Stimulated activated naive CD4-positive, alpha-beta T cell (primary cell): ENCODE measurements around the gene GPR162.

ENCODE experiments used
- DNase-seq, 6 experiments: peaks; one replicate each; lab custom pipeline; 2025; lab: John Stamatoyannopoulos, UW

The GPR162 gene

DNA sequence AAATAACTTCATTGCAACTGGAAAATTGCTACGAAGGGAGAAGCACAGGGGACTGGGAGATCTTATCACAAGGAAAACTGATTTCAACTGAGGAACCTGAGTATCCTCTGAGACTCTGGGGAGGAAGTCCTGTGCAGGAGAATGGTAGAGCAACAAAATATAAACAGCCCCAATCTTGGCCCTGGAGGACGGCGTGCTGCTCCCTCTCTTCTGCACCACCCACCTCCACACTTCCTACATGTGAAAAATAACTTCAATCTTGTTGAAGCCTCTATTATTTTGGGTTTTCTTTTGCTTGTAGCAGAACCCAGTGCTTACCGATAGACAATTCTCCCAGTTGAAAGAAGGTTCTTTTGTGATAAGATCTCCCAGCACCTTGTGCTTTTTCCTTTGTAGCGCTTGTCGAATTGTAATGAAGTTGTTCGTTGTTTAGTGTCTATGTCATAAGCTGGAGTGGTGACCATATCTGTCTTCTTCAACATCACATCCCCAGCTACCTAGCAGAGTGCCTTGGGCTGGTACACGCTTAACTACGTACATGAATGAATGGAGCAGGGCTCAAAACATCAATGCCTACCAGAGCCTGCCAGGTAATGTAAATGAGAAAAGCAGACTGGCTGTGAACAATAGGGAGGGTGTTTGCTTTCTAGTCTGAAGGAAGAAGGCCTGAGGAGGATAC lies 35.1 kb upstream of the GPR162 start:
- DNase-seq, result peak; percentile 30 to 82 (median 68)

DNA sequence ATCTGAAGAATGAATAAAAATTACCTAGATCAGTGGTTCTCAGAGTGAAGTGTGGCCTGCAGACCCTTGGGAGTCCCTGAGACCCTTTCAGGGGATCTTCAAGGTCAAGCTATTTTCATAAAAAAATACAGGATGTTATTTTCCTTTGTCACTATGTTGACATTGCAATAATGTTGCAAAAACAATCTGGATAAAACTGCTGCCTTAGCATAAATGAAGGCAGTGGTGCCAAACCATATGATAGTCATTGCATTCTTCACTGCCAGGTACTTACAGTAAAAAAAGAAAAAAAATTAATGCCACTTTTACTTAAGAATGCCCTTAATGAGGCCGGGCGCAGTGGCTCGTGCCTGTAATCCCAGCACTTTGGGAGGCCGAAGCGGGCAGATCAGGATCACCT lies 34.3 kb upstream of the GPR162 start:
- no peak for DNase-seq

DNA sequence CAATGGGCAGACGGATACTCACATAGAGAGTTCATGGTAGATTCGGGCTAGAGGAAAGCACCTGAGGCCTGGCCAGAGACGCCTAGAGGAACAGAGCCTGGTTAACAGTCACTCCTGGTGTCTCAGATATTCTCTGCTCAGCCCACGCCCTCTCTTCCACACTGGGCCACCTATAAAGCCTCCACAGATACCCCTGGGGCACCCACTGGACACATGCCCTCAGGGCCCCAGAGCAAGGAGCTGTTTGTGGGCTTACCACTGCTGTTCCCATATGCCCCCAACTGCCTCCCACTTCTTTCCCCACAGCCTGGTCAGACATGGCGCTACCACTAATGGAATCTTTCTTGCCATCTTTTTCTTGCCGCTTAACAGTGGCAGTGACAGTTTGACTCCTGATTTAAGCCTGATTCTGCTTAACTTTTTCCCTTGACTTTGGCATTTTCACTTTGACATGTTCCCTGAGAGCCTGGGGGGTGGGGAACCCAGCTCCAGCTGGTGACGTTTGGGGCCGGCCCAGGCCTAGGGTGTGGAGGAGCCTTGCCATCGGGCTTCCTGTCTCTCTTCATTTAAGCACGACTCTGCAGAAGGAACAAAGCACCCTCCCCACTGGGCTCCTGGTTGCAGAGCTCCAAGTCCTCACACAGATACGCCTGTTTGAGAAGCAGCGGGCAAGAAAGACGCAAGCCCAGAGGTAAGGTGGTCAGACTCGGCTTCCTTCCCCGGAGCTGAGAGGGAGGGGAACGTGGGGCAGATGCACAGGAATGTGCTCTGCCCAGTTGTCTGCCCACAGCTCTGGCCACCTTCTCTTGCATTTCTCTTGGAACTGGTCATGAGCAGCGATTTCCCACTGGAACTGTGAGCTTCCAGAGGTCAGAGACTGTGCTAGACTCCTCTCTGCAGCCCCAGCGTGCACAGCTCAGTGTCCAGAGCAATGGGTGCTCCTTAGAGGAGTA lies 32.4 kb upstream of the GPR162 start, which contains the start of gene CD4:
CD4 (plus strand) TSS at position 557 of the 953 bp plus-strand sequence. CDS start 10,611 bp downstream, outside the sequence.
- peak; percentile 44 to 77 (median 72) for DNase-seq

DNA sequence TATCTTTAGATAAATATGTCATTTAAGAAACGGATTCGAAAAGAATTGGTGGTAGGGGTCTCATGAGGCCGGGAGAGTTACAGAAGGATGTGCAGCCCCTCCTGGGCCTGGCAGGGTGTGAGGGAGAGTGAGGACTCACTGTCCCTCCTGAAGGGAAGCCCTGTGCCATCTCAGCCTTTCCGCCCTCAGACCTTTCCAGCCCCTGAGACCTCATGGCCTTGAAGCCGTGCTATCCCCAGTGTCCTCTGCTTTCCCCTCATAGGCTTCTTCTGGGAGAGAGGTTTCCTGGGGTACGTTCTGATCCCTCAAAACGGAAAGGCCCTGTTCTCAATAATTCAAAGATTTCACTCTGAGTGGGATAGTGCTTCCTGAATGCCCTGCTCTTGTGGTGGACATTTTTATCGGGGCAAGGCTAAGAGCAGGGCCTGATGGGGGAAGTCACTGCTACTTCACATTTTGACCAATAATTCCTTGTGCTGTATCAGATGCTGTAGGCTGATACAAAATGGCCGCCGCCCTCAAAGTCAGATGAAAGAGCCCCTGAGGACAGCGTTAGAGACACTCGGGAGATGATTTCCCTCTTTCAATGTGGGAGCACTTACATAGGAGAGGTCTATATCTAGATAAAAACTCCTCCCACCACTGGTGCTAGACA lies 31.0 kb upstream of the GPR162 start:
- DNase-seq, result peak in 5 of 6 experiments; percentile 21 to 51 (median 46)

DNA sequence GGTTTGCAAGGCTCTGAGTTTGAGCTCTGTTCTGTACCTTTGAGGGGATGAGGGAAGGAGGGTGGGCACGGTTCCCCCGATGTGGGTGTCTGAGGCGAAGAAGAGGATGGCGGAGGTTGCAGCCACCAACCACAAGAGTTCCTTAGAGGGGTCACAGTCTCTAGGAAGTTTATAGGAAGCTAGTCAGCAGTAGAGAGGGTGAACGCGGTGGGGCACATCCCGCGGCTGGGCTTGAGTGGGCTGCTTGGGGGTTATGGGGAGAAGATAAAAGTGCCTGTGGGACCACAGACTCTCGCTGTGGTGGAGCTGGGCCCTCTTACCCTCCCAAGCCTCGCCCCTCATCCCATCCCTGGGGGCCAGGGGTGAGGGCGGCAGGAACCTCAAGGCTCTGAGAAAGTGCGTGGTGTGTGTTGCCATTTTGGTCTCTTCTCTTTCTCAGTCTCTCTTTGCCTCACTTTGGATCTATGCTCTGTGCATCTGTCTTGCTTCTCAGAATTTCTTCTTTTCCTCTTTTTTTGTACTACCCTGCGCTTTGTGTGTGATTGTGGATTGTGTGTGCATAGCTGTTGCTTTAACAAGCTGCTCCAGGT lies 29.6 kb upstream of the GPR162 start:
- peak in 1 of 6 experiments; percentile 37 for DNase-seq

DNA sequence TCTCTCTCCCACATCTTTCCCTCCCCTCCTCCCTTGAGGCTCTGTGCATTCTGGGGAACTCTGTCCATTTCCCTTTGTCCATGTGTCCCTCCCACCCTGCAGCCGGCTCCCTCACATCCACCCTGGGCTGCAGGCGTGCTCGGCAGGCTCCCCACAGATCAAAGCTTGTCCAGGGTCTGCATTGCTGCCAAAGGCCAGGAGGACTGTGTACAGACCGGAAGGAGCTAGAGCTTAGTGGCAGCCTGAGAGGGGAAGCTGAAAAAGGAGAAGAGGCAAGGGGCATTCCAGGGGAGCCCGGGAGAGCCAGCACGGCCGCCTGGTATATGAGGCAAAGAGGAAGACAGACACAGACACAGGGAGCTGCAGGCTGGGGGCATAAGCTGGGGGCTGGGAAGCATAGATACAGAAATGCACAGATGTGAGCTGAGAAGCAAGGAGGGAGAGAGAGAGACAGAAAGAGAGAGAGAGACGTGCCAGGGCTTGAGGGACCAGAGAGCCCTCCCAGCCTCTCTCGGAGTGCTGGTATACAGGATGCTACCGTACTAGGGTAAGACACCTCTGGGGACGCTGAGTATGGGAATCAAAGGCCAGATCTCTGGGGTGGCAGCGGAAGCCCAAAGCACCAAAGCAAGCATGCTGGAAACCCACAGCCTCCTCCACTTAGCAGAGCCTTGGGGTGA lies 29.0 kb upstream of the GPR162 start:
- peak; percentile 35 to 78 (median 57) for DNase-seq

DNA sequence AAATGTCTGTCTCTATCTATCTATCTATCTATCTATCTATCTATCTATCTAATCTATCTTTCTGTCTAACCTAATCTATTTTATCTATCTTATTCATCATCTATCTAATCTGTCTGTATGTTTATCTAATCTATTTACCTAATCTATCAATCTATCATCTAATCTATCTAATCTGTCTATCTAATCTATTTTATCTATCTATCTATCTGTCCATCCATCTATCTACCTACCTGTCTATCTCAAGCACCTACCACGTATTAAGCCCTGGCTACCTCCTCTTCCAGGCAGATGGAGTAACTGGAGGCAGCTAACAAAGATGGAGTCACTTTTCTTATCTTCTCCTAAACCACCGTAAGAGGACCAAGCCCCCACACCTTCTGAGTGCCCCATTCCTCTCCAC lies 26.5 kb upstream of the GPR162 start:
- DNase-seq, result no peak

DNA sequence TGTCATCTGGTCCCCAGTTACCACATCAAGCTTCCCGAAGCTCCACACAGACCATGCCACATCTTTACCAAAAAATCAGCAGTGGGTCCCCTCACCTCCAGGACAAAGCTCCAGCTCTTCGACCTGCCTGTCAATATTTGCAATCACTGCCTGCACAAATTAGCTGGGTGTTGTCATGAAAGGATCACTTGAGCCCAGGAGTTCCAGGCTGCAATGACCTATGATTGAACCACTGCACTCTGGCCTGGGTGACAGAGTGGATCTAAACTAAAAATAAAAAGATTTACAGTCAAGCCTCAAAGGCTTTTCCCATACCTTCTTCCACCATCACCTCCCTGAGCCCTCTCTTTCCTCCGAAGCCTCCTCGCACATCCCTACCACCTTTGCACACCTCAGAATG lies 25.0 kb upstream of the GPR162 start:
- no peak for DNase-seq

DNA sequence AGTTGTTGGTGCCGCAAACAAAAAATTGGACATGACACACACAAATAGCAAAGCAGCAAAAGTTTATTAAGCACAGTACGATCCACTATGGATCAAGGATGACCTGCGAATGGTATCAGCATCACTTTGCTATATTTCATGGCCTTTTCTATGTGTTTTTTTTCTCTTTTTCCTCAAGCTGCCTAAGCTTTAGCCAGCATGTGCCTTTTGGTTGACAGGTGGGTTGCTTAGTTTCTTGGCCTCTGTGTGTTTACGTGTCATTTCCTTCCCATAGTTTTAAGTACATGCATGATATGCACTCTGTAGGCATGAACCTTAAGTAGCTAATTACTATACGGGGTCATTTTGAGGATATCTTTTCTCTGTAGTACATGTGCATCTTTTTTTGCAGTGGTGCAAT lies 22.5 kb upstream of the GPR162 start:
- no peak for DNase-seq

DNA sequence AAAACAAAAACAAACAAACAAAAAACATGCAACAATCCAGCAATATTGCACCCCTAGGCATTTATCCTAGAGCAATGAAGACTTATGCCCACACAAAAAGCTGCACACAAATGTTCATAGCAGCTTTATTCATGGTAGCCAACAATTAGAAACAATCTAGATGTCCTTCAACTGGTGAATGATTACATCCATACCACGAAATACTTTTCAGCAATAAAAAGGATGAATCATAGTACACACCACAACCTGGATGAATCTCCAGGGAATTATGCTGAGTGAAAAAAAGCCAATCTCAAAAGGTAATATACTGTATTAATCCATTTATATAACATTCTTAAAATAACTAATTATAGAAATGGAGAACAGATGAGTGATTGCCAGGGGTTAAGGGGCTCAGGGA lies 14.5 kb upstream of the GPR162 start:
- no peak for DNase-seq

DNA sequence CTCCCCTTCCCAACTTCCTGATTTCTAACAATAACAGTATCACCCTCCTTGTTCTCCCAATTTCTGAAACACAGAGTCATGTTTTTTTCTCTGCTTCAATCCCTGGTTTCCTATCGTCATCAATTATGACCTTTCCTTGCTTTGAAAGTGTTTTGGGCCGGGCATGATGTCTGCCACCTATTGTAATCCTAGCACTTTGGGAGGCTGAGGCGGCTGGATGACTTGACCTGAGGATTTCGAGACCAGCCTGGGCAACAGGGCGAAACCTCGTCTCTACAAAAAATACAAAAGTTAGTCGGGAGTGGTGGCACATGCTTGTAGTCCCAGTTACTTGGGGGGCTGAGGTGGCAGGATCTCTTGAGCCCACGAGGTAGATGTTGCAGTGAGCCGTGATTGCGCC lies 12.6 kb upstream of the GPR162 start:
- no peak for DNase-seq

DNA sequence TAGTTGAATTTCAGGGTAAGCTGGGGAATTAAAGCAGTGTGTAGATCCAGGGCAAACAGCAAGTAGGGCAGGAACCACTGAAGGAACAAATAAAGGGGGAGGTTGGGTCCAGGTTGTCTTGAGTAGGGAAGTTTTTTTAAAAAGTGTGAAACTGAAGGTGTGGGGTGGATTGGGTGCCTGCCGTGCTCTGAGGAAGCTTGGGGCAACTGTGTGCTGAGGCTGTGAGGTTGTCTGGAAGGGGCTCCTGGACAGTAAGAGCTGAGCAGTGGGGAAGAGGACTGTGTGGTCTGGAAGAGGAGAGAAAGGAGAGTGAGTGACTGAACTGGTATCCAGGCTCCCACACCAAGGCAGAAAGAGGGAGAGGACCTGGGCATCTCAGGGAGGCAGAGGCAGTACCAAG lies 10.9 kb upstream of the GPR162 start:
- no peak for DNase-seq

DNA sequence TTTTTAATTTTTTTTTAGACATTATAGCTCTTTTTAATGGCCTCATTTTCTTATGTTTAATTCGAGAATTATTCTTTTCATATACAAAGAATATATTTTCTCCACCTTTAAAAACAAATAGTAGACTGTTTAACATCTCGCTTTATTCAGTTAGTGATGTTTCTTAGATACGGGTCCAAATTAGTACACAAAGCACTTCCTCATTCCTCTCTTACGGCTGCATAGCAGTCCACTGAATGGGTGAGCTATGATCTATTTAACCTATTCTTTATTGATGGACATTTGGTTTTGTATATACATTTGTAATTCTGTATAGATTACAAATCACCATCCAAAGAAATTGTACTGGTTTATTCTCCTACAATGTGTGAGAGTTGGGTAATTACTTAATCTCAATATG lies 8.3 kb upstream of the GPR162 start:
- DNase-seq, result no peak

DNA sequence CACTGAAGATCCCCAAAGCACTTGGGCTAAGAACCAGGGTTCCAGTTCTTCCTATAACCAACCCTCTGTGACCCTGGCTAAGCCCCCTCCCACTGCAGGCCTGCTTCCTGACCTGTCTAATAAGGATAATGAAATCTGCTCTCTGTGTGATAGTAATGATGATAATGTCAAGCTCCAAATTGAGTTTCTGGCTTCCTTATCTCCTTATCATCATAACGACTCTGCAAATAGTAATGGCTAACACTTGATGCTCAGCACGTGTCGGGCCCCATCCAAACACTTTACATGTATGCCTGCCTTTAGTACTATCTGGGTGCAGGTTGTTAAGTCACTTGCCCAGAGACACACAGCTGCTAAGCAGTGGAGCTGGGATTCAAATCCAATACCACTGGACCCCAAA lies 5.0 kb upstream of the GPR162 start:
- no peak for DNase-seq

DNA sequence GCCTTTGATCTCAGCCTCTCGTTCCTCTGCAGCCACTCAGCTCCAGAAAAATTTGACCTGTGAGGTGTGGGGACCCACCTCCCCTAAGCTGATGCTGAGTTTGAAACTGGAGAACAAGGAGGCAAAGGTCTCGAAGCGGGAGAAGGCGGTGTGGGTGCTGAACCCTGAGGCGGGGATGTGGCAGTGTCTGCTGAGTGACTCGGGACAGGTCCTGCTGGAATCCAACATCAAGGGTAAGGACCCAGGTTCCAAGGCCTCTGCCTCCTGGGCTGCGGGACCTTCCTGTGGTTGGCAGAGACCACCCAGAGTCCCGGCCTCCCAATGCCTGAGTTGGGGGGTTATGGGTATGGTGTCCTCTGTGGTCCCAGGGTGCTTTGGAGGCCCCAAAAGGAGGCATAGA lies 4.5 kb upstream of the GPR162 start:
- no peak for DNase-seq

DNA sequence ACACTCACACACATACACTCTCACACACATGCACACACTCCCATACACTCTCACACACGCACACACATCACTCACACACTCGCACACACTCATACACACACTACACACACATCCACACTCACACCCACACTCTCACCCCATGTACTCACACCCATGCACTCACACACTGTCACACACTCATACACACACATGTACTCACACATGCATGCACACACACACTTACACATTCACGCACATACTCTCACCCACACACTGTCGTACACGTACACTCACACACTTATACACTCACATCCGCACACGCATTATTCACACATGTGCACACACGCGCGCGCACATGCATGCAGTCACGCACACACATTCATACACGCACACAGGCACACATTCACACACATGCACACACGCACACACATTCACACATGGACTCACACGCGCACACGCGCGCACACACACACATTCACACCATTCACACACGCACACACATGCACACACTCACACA lies 3.9 kb upstream of the GPR162 start:
- DNase-seq, result no peak

DNA sequence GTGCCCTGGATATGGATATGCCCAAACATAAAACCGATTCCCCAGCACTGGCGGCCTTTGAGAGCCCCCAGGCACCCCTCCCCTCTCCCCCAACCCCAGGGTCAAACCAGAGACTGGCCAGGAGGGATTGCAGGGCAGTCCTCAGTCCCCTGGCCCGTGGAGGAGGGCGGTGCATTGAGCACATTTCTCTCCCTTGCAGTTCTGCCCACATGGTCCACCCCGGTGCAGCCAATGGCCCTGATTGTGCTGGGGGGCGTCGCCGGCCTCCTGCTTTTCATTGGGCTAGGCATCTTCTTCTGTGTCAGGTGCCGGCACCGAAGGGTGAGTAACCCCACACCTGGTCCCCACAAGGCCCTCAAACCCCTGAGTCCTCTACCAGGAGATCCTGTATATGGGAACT lies 3.4 kb upstream of the GPR162 start:
- DNase-seq, result no peak

DNA sequence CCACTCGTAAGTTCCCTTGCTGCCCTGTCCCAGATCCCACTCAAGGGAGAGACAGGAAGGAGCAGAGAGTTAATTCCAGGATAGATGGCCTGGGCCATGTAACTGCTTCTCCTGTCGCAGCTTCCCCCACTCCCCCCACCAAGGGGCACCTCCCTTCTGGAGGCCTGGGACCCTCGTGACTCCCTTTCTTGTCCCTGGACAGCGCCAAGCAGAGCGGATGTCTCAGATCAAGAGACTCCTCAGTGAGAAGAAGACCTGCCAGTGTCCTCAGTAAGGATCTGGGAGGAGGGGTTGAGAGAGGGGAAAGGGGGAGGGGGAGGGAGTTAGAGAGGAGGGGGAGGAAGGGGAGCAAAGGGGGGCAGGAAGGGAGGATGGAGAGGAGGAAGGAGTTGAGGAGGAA lies 3.0 kb upstream of the GPR162 start:
- no peak for DNase-seq

DNA sequence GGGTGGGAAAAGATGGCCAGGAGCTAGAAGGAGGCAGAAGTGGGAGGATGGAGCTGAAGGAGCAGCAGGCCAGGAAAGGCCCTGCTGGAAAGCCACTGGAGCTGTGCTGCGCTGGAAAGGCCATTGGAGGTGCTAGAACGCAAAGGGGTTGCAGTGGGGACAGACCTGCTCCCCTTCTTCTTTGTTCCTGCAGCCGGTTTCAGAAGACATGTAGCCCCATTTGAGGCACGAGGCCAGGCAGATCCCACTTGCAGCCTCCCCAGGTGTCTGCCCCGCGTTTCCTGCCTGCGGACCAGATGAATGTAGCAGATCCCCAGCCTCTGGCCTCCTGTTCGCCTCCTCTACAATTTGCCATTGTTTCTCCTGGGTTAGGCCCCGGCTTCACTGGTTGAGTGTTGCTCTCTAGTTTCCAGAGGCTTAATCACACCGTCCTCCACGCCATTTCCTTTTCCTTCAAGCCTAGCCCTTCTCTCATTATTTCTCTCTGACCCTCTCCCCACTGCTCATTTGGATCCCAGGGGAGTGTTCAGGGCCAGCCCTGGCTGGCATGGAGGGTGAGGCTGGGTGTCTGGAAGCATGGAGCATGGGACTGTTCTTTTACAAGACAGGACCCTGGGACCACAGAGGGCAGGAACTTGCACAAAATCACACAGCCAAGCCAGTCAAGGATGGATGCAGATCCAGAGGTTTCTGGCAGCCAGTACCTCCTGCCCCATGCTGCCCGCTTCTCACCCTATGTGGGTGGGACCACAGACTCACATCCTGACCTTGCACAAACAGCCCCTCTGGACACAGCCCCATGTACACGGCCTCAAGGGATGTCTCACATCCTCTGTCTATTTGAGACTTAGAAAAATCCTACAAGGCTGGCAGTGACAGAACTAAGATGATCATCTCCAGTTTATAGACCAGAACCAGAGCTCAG lies 2.3 kb upstream of the GPR162 start:
- no peak for DNase-seq

DNA sequence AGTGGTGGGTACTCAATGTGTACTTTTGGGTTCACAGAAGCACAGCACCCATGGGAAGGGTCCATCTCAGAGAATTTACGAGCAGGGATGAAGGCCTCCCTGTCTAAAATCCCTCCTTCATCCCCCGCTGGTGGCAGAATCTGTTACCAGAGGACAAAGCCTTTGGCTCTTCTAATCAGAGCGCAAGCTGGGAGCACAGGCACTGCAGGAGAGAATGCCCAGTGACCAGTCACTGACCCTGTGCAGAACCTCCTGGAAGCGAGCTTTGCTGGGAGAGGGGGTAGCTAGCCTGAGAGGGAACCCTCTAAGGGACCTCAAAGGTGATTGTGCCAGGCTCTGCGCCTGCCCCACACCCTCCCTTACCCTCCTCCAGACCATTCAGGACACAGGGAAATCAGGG lies 1.5 kb upstream of the GPR162 start:
- DNase-seq, result no peak
